CD4-positive, alpha-beta T cell treated with Interleukin-4 for 4 hours (primary cell): Measurements from ENCODE around the gene SRGAP3.

Experiments
- DNase-seq: peaks from one replicate; pipeline ENCODE4 v3.0.0-alpha.2; 2020

SRGAP3 gene

DNA sequence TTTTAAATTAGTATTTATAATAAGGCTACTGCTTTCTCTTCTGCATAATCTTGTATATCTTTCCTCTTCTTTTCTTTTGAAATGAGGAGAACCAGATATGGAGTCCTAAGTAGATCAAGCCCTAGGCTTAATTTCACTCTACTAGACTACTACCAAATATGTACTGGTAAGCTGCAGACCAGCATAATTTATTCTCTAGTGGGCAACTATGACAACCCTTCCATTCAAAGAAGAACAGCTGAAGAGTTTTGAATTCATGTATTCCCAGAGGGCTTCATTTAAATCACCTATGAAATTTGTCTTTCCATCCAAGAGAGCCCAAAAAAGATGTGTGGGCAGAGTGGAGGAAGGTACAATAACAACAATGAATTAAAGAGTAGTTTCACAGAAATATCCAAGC, 296.1 kb downstream of the SRGAP3 start:
- no peak for DNase-seq

DNA sequence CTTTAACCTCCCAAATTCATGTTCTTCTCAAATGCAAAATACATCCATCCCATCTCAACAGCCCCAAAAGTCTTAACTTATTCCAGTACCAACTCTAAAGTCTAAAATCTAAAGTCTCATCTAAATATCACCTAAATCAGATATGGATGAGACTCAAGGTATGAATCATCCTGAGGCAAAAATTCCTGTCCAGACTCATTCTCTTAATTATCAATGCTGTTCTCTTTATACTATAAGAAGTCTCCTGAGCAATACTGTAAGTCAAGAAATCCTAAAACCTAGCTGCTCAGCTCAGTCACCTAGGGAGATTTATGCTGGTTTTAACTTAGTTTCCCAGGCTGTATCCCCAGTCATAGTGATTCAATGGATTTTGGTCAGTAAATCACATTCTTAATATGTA, 297.3 kb downstream of the SRGAP3 start:
- DNase-seq, result no peak

DNA sequence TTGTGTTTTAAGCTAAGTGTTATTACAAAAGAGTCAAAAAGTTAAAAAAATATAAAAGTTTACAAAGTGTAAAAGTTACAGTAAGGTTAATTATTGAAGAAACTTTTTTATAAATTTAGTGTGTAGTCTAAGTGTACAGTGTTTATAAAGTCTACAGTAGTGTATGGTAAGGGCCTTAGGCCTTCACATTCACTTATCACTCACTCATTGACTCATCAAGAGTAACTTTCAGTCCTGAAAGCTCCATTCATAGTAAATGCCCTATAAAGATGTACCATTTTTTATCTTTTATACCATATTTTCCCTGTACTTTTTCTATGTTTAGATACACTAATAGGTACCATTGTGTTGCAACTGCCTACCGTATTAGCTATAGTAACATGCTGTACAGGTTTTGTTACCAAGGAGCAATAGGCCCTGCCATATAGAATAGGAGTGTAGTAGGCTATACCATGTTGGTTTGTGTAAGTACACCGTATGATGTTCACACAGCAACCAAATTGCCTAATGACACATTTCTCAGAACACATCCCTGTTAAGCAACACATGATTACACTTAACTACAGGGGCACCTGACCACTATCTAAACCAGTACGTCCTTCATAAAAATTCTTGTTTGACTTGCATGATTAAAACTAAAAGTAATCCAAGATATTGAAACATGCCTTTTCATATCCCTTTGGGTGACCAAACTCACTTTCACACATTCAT, 303.4 kb downstream of the SRGAP3 start:
- no peak for DNase-seq

DNA sequence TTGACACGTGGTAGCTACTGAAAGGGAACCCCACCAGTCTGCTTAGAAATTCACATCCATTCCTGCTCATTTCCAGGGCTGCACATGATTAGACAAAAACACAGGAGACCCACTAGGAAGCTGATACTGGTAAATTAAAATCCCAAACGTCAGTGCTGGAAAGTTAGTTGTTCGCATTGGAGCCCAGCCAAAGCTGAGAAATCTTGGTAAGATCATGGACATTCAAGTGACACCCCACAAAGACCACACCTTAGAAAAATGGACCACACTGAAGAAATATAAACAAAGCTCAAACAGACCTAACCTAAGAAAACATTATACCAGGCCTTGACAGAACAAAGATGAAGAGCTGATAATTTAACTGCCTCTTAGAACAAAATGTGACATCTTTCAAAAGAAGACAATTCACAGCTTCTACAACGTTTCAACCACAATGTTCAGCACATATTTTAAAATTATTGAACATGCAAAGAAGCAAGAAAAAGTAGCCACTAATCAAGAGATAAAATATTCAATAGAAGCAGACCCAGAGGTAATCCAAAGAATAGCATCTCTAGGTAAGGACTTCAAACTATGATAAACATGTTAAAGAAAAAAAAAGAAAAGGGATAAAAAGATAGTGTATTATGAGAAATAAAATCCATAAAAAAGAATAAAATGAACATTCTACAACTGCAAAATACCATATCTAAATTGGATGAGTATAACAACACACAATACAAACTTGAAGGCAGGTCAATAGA, 306.5 kb downstream of the SRGAP3 start:
- no peak for DNase-seq

DNA sequence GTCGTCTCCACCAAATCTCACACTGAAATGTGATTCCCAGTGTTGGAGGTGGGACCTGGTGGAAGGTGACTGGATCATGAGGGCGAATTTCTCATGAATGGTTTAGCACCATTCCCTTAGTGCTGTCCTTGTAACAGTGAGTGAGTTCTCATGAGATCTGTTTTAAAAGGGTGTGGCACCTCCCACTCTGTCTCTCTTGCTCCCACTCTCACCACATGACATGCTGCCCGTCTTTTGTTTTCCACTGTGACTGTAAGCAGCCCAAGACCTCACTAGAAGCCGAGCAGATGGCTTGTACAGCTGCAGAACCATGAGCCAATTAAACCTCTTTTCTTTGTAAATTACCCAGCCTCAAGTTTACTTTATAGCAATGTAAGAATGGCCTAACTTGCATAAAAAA, 307.3 kb downstream of the SRGAP3 start:
- no peak for DNase-seq

DNA sequence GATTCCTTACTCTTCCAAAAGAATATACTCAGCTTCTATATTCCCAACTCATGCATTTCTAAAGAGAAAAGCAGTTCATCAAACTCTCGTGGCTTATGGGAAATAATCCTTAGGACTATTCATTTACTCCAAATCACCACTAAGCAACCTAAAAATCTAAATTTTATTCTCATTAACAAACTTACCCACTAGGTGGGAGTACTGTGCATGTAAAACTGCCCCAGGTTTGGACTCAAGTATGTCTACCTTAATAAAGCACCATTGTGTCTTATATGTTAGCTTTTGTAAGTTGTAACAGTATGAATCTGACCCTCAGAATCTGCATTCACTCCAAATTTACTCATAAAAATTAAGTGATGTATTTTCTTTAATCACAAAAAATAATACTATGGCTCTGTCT, 311.4 kb downstream of the SRGAP3 start:
- no peak for DNase-seq

DNA sequence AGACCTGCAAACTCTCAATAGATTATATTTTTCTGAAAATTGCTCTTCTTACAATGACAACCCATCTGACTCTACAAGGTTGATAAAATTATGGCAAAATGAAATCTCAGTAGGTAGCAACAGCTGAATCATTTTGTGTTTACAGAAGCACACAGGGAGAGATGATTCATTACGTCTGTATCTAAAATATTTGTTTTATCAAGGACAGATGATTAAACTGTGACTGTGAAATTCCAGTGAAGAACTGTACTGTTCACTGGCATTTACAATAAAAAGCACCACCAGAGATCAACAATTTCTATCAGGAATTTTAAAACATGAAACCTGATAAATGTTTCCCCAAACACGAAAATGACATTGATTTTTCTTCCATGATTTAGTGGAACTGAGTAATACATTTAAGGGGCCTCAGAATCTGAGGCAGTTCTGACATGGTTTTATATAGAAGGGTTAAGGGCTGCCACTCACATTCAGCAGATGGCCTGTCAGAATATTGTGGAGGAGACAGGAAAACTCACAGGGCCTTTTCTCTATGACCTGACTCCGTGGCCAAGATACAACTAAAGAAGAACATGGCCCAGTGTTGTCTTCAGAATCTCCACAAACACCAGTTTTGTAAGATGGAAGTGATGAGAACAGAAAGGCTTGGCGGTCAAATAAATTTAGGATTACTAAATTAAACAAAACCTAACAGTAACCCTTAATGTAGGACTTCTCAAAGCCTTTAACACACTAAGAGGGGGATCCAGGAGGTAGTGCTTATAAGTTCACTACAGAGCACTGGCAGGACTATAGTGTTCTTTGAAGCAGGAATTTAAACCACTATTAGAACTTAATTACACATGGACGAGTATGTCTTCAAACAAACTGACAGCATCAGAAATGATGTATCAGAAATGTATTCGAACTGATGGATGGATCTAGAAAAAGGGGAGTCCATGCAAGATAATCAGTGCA, 312.1 kb downstream of the SRGAP3 start:
- no peak for DNase-seq

DNA sequence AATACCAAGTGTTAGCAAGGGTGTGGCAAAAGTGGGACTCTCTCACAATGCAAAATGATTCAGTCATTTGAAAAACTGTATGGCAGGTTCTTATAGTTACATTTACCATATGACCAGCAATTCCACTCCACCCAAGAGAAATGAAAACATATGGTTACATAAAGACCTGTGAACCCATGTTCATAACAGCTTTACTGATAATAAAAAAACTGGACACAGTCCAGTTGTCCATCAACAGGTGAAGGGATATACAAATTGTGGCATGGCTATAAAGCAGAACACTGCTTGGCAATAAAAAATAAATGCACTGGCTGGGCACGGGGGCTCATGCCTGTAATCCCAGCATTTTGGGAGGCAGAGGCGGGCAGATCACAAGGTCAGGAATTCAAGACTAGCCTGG, 316.9 kb downstream of the SRGAP3 start:
- DNase-seq, result no peak

DNA sequence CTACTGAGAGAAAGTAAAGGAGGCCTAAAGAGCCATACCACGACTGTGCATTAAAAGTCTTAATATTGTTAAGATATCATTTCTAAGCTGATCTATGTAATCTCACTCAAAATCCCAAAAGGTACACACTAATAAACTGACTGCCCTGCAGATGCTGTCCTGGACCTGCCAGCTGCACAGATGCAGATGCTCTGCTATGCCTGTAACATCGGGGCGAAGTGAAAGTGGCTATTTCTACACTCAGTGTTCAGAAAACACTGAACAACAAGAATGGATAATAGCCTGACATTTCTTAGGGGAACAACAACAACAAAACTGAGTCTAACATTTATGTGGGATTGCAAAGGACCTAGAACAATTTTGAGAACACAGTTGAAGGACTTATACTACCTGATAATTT, 318.1 kb downstream of the SRGAP3 start:
- no peak for DNase-seq
